Adrenal gland (tissue), 12 donors: Measurements from ENCODE around the gene DYNAP. TPM values are rescaled to one million over a fixed set of nuclear protein-coding genes. Genes with fewer than 3 reads are reported as not detected.

Source experiments
- DNase-seq, 7 donors: peaks; one replicate each; pipeline ENCODE4 v3.0.0-alpha.2; 2019 to 2020
- H3K27ac ChIP-seq, 5 donors: fragments of 200-600 bp; sonication (generic) in 4 of 5; 1 replicate in 3 of 5; 2 replicates in 2 of 5; pipeline versions ENCODE4 v1.5.1 to v1.8.0; 2016 to 2020; ENCODE audit warnings: mild to moderate bottlenecking in 1 of 5
- H3K27me3 ChIP-seq: fragments of 200-600 bp; 2 replicates; pipeline ENCODE4 v1.8.0; 2021
- H3K36me3 ChIP-seq, 2 donors: fragments of 200-600 bp; replicated peaks in 1 of 2; 1 replicate in 1 of 2; 2 replicates in 1 of 2; pipeline versions ENCODE4 v1.5.1 to v1.8.0; 2018 to 2022
- H3K4me1 ChIP-seq, 2 donors: fragments of 200-600 bp; replicated peaks in 1 of 2; 1 replicate in 1 of 2; 2 replicates in 1 of 2; pipeline versions ENCODE4 v1.5.1 to v1.8.0; 2018 to 2021
- H3K4me3 ChIP-seq, 4 donors: fragments of 200-600 bp; sonication (generic) in 3 of 4; one replicate each; pipeline ENCODE4 v1.5.1; 2016 to 2018
- H3K9me3 ChIP-seq, 3 donors: fragments of 200-600 bp; sonication (generic) in 1 of 3; replicated peaks in 1 of 3; 1 replicate in 2 of 3; 2 replicates in 1 of 3; pipeline versions ENCODE4 v1.5.1 to v1.8.0; 2016 to 2021
- CTCF ChIP-seq, 6 experiments: fragments of 450-650 bp in 4 of 6; fragments of 200-600 bp in 2 of 6; sonication (generic) in 1 of 6; IDR thresholded peaks; 1 replicate in 5 of 6; 2 replicates in 1 of 6; pipeline versions ENCODE4 v1.5.1 to v1.8.0; 2016 to 2021; ENCODE audit warnings: antibody characterized with exemption in 6 of 6, mild to moderate bottlenecking in 2 of 6, moderate library complexity in 1 of 6
- POLR2A ChIP-seq, 2 donors: fragments of 450-650 bp; IDR thresholded peaks; one replicate each; pipeline ENCODE4 v1.6.1; 2017; ENCODE audit warnings: antibody characterized with exemption in 2 of 2, mild to moderate bottlenecking in 2 of 2, moderate library complexity in 1 of 2
- WGBS, 4 donors: extraction: QIAGEN DNeasy Blood & Tissue Kit in 2 of 4; methylation state at CpG; one replicate each; pipeline versions ENCODE4 v1.1.5 to v1.1.7; 2013 to 2017; 5-methylcytosine and 5-hydroxymethylcytosine counted together
- intact Hi-C, 2 donors: fragments of 100-400 bp; cut with DNase I; formaldehyde crosslinking; loops; one replicate each; pipeline versions ENCODE4 v1.14.1 to v1.15.0; 2022 to 2023
- polyA plus RNA-seq, 3 donors: library from polyadenylated mRNA; stranded (reverse); fragments of 200-250 nt in 2 of 3; fragments of 350-450 nt in 1 of 3; fragmentation: Illumina TruSeq in 1 of 3; extraction: RNeasy Lipid Tissue Mini Kit (QIAGEN cat#74804) in 1 of 3; gene quantifications; one replicate each; pipeline ENCODE4 v1.2.3, GENCODE V29; 2013 to 2014
- total RNA-seq, 9 donors: library from RNA; depleted of rRNA in 4 of 9; stranded (reverse); fragments of >200 nt in 4 of 9; fragments of 120-200 nt in 1 of 9; fragmentation: NEBNext Ultra II Directional in 1 of 9; extraction: Animal tissue kit (Norgen Biotek cat#: 25700) in 1 of 9; gene quantifications; one replicate each; pipeline versions ENCODE4 v1.1.0 to v1.2.4, GENCODE V29; 2013 to 2023
- donor health status: healthy with polysubstance abuse.
- donor health status: Bipolar disorder and iron deficiency.
- donor health status: DM: yes; HTN: yes; CAD: no.
- donor health status: DM: no; HTN: no; CAD: no.
- donor health status: DM: no; HTN: no; CAD: no.
- donor health status: DM: yes; HTN: yes; CAD: no.

The DYNAP gene
- total and polyA plus RNA-seq, 12 donors, result not detected

DNA sequence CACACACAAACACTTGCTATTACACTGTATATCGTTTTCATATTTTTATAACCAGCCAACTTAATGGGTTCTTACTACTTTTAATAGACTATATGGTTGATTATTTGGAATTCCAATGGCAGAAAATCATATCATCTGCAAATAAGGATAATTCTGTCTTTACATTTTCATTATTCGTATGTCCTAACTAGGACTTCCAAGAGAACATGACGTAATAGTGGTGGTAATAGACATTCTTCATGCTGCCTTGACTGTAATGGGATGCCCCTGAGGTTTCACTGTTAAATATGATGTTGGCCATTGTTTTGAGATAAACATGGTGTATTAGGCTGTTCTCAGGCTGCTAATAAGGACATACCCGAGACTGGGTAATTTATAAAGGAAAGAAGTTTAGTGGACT is 45.2 kb downstream of the DYNAP start:
- intact Hi-C loops, result no loop called here
- Histone ChIP-seq H3K27me3 (no peaks in the 10 kb centered on the region), H3K9me3 (no peaks in the 10 kb centered on the region), H3K4me1 (no peaks in the 10 kb centered on the region), H3K27ac (no peak overlapping the region), H3K4me3 (no peak overlapping the region), H3K36me3 (no peaks in the 10 kb centered on the region)
- no peak for TF ChIP-seq POLR2A (IDR thresholded peaks at IDR 0.05)
- no peak for TF ChIP-seq CTCF (IDR thresholded peaks at IDR 0.05)
- DNase-seq, result no peak
- 66 to 83% (median 73%) methylated on average over 4 of the region's 4 CpGs for WGBS, 4 donors

DNA sequence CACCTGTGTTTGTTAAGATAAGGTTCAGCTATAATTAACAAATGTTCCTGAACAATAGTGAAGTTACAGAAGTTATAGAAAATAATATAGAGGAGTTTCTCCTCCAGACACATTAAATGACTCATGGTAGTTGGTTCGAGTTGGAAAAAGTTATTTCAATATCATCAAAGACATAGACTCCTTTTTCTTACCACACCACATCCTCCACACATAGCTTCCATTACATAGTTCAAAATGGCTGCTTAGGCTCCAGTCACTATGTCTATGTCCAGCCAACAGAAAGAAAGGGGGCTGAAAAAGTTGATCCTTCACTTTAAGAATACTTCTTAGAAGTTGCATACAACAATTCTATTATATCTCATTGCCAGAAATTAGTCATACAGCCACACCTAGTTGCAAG is 50.7 kb downstream of the DYNAP start:
- Histone ChIP-seq H3K27me3 (no peaks in the 10 kb centered on the region), H3K9me3 (no peaks in the 10 kb centered on the region), H3K27ac (no peak overlapping the region), H3K36me3 (no peaks in the 10 kb centered on the region), H3K4me1 (no peaks in the 10 kb centered on the region), H3K4me3 (no peak overlapping the region)
- no peak for TF ChIP-seq POLR2A (IDR thresholded peaks at IDR 0.05)
- no peak for TF ChIP-seq CTCF (IDR thresholded peaks at IDR 0.05)
- no peak for DNase-seq
- intact Hi-C loops, result no loop called here
- 54 to 71% (median 66%) methylated on average over 1 of the region's 1 CpG for WGBS, 4 donors

DNA sequence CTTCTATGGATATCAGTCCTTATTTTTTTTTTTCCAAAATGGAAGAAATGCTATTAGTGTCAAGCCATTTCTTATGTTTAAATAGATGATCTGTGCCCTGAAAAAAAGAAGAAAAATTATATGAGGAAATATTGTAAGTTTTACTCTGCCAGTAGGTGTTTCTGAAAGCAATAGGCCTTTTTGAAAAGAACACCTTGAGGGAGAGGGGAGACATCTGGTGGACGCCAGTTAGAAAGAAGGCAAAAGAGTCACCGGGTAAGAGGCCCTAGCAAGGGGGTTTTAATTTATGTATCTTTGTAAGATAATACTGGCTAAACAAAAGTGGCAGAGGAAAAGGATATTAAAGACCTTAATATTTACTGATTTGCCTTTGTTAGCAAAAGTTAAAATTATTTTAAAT is 56.1 kb downstream of the DYNAP start:
- no peaks in the 10 kb centered on the region for H3K27me3 ChIP-seq
- WGBS, 4 donors, result 10 to 13% (median 12%) methylated on average over 2 of the region's 2 CpGs
- H3K4me3 ChIP-seq, result no peak overlapping the region
- intact Hi-C loops, result no loop called here
- H3K4me1 ChIP-seq, result no peaks in the 10 kb centered on the region
- no peak for DNase-seq
- no peaks in the 10 kb centered on the region for H3K36me3 ChIP-seq
- no peak overlapping the region for H3K27ac ChIP-seq
- no peaks in the 10 kb centered on the region for H3K9me3 ChIP-seq
- TF ChIP-seq POLR2A (IDR thresholded peaks at IDR 0.05) (no peak), CTCF (IDR thresholded peaks at IDR 0.05) (no peak)

Other genes with a start within 250 kb of the DYNAP start
- gene STARD6, start 233.4 kb upstream of the DYNAP start, total RNA-seq, result under 1 TPM in 1 of 9 donors, not detected in 8; 0.06 TPM
- gene STARD6, start 233.4 kb upstream of the DYNAP start, polyA plus RNA-seq, result not detected
- gene C18orf54, start 233.3 kb upstream of the DYNAP start, total RNA-seq, result 1 to 10 TPM in 5 of 9 donors, under 1 TPM in 4; 0.06 to 2.4 (median 1.0) TPM
- gene C18orf54, start 233.3 kb upstream of the DYNAP start, polyA plus RNA-seq, result under 1 TPM; 0.30 to 0.84 (median 0.64) TPM
- gene RAB27B, start 237.2 kb downstream of the DYNAP start, total RNA-seq, result 1 to 10 TPM in 3 of 9 donors, under 1 TPM in 3, not detected in 3; 0.04 to 3.9 (median 2.0) TPM
- 1 to 10 TPM in 2 of 3 donors, under 1 TPM in 1; 0.37 to 3.2 (median 1.1) TPM for gene RAB27B, start 237.2 kb downstream of the DYNAP start, polyA plus RNA-seq